ENCODE measurements around the gene USF3.

- TF ChIP-seq RFX5 (IDR thresholded peaks at IDR 0.05; ENCODE audit: borderline replicate concordance, low read depth, low read length) (no peak), CTCF (IDR thresholded peaks at IDR 0.05; ENCODE audit: control extremely low read depth in 1 of 3, insufficient read depth in 1 of 3, low read depth in 1 of 3, low read length in 3 of 3) (no peak), CHD7 (IDR thresholded peaks at IDR 0.05; ENCODE audit: insufficient replicate concordance, low read length) (no peak), MAX (IDR thresholded peaks at IDR 0.05) (no peak; the same call in 1 of the 2 replicates), NRF1 (IDR thresholded peaks at IDR 0.05; ENCODE audit: low read depth, low read length) (no peak), TAF1 (IDR thresholded peaks at IDR 0.05; ENCODE audit: low read depth, low read length) (no peak)
Observed at GRCh38 chr3:113685956-113686721, 10.3 kb downstream of the USF3 start.

Data from H1 (cell line).